SHP77 treated with DMSO at 0.1 percent for 48 hours (cell line): ENCODE measurements around the gene GYG1.

Experiments used
- DNase-seq: peaks from one replicate; lab custom pipeline; 2025; lab: John Stamatoyannopoulos, UW

GYG1 gene

GRCh38 chr3:149018247-149018646 is 26.9 kb downstream of the GYG1 start:
- DNase-seq: no peak

GRCh38 chr3:149019580-149019979 is 28.2 kb downstream of the GYG1 start:
- DNase-seq: no peak

- DNase-seq: no peak
Measured at GRCh38 chr3:149020196-149020838, 29.0 kb downstream of the GYG1 start.

DNA sequence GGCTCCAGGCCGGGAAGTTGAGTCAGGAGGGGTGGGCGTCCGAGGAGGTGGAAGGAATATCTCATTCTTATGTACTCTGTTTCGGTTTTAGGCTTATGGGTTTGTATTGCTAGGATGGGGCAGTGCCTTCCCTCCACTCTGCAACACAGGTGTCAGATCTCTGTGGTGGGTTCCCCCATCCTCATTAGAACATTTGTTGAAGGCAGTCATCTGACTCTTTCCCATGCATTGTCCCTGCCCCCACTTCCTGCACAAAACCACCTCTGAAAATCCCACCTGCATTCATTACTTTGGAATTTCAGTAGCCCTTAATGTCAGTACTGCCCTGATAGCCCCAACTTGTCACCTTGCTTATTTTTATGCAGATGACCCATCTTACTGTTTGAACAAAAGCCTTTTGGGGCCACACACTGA is 29.5 kb downstream of the GYG1 start:
- no peak for DNase-seq

DNA sequence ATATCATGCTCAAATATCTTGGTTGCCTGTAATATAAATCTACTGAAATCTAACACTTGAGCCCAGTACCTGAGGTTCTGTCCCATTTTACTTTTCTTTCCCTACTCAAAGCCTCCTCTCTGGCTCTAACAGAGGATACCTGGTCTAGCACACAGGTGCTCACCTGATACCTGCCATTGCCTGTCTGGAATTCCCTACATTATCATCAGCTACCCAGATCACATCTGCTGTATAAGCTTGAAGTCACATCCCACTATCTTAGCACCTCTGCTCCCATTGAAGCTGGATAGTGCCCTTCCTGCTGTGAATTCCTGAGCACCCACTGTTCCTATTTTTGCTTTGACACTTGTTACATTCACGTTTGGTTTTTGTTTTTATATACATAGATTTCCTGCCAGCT is 30.5 kb downstream of the GYG1 start:
- DNase-seq: no peak

DNA sequence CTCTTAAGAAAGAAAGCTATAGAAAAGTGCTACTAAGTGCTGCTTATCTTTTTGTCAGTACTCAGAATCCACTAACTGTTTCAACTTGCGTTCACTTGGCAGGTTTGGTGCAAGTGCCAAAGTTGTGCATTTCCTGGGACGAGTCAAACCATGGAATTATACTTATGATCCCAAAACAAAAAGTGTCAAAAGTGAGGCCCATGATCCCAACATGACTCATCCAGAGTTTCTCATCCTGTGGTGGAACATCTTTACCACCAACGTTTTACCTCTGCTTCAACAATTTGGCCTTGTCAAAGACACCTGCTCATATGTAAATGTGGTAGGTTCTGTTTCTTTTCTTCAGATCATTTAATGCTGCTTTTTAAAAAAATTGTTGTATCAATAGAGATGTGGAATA is 32.6 kb downstream of the GYG1 start:
- DNase-seq: no peak

DNA sequence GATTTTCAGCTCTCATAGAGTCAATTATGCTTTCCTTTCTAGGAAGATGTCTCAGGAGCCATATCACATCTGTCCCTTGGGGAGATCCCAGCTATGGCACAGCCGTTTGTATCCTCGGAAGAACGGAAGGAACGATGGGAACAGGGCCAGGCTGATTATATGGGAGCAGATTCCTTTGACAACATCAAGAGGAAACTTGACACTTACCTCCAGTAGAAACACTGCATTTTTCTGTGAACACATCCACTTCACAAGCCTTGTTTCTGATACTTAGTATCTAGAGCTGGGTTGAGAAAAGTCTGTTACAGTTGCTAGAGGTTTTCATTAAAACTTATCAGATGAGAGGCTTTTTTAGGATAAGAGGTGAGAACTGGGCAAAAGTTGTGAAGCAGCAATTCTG is 35.4 kb downstream of the GYG1 start:
- DNase-seq: no peak

DNA sequence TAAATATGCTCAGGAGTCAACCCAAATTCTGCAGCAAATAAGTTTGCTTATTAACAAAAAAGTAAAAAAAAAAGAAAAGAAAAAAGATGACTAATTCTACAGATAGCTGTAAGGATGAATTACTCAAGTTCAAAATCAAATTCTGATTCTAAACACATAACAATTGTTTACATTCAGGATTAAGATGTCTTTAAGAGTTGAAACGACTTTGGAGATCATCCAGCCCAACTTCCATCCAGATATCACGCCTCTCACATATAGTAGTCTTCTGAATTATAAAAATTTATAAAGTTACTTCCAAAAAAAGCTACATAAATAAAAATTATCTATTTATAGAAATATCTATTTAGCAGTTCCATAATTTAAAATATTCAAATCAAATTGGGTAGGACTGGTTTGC is 39.8 kb downstream of the GYG1 start:
- no peak for DNase-seq

- no peak for DNase-seq
Measured at GRCh38 chr3:149037684-149038083, 46.3 kb downstream of the GYG1 start.

DNA sequence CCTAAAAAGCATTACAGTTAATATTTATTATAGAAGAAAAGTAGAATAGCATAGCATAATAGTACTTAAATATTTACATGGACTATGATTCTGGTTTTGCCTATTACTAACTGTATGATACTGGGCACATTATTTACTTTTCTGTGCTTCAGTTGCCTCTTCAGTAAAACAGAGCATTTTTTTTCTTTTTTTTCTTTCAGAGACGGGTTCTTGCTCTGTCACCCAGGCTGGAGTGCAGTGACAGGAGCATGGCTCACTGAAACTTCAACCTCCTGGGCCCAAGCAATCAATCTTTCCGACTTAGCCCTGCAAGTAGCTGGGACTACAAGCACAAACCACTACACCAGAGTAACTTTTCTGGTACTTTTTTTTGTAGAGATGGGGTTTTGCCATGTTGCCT is 47.0 kb downstream of the GYG1 start:
- DNase-seq: no peak

DNA sequence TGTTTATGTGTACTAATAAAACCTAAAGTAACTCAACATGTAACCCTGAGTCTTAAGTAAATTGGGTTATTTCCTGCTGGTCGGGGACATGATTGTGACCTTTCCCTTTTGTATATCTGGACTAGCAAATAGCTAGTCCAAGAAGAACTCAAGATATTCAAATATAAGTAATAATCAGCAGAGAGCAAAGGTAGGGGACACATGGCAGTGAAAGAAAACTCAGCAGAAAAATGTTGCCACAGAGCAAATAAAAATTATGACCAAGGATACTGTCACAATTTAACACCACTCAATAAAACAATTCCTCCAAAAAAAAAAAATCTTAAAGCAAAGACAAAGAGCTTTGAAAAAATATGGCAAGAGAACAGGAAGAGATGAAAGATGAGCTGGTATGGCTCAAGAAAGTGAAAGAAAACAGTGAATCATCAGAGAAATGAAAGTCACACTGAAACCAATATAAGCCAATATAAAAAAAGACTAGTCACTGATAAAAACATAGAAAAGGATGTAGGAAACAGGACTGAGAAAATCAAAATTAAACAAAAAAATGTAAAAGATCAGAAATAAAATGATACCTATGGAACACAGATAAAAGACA is 51.5 kb downstream of the GYG1 start:
- DNase-seq: no peak

- DNase-seq: no peak
Measured at GRCh38 chr3:149044339-149045083, 53.2 kb downstream of the GYG1 start.

- no peak for DNase-seq
Measured at GRCh38 chr3:149055575-149055974, 64.2 kb downstream of the GYG1 start.

GRCh38 chr3:149058198-149058597 is 66.9 kb downstream of the GYG1 start:
- no peak for DNase-seq

DNA sequence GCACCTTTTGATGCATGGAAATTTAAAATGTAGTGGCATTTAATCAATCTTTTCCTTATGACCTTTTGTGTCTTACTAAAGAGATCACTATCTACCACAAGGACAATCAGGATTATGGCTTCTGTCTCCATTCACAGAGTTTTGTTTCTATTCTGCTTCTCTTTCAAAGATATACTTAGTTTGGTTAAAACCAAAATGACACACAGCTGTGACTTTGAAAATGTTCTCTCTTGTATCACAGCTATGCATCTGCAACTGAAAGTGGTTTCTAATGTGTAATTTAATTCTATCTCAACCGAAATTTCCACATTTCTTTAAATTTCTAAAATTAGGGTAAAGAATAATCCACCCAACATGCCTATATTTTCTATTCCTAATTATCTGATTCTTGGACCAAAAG is 67.3 kb downstream of the GYG1 start:
- DNase-seq: no peak

DNA sequence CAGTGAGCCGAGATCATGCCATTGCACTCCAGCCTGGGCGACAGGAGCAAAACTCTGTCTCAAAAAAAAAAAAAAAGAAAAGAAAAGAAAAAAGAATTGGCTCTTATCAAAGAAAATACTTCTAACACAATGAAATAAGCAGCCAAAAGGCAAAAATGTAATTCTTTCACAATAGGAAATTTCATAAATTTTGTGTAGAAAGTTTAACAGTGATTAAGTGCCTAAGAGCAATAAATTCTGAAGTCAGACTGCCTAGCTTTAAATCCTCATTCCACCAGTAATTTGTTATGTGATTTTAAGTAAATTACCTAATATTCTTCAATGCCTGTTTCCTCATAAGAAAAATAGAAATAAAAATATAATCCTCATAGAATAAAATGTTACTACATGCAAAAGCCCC is 70.4 kb downstream of the GYG1 start:
- DNase-seq: no peak

DNA sequence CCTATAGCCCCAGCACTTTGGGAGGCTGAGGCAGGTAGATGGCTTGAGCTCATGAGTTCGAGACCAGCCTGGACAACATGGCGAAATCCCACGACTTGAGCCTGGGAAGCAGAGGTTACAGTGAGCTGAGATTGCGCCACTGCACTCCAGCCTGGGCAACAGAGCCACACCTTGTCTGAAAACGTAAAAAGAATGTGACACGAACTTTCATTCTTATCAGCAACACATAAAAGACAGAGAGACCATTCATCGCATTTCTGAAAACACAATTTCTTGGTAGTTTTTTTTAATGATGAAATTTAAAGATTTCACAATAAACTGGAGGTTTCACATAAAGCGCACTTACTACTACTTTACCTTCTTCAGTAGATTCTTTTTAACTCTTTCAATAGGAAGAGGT is 76.5 kb downstream of the GYG1 start:
- DNase-seq: no peak
